H9 (cell line): ENCODE results near the gene FAF1. TPM values are rescaled to one million over a fixed set of nuclear protein-coding genes. Genes with fewer than 3 reads are reported as not detected.

ENCODE experiments used
- DNase-seq: peaks from one replicate; pipeline ENCODE4 v3.0.0-alpha.2; 2017
- H2AFZ ChIP-seq: one replicate; pipeline ENCODE4 v1.6.1; 2013; ENCODE audit warnings: mild to moderate bottlenecking, low read length, control low read depth, moderate library complexity
- H2AK5ac ChIP-seq: 2 replicates; pipeline ENCODE4 v1.6.1; 2013; ENCODE audit warnings: low read length, control low read depth, mixed read lengths; ENCODE audit not compliant: insufficient read length
- H2BK120ac ChIP-seq: one replicate; pipeline ENCODE4 v1.6.1; 2013; ENCODE audit warnings: low read depth, mild to moderate bottlenecking, low read length, control low read depth, inconsistent platforms; ENCODE audit not compliant: poor library complexity, severe bottlenecking
- H2BK12ac ChIP-seq: 2 replicates; pipeline ENCODE4 v1.6.1; 2013; ENCODE audit warnings: low read length, control low read depth, mixed read lengths, low read depth; ENCODE audit not compliant: insufficient read length
- H2BK15ac ChIP-seq: 2 replicates; pipeline ENCODE4 v1.6.1; 2013; ENCODE audit warnings: low read depth, low read length, control low read depth
- H2BK20ac ChIP-seq: one replicate; pipeline ENCODE4 v1.6.1; 2013; ENCODE audit warnings: low read depth, mild to moderate bottlenecking, low read length, control low read depth, inconsistent platforms; ENCODE audit not compliant: poor library complexity, severe bottlenecking
- H2BK5ac ChIP-seq: 2 replicates; pipeline ENCODE4 v1.6.1; 2013; ENCODE audit warnings: low read length, control low read depth, mixed read lengths; ENCODE audit not compliant: insufficient read length
- H3K14ac ChIP-seq: 2 replicates; pipeline ENCODE4 v1.6.1; 2013; ENCODE audit warnings: low read length, control low read depth; ENCODE audit not compliant: insufficient read depth
- H3K18ac ChIP-seq: 2 replicates; pipeline ENCODE4 v1.6.1; 2013; ENCODE audit warnings: low read depth, mild to moderate bottlenecking, mixed read lengths, low read length, control low read depth; ENCODE audit not compliant: insufficient read length
- H3K23ac ChIP-seq: 2 replicates; pipeline ENCODE4 v1.6.1; 2013; ENCODE audit warnings: low read length, control low read depth, mixed read lengths, low read depth; ENCODE audit not compliant: insufficient read length
- H3K23me2 ChIP-seq: 2 replicates; pipeline ENCODE4 v1.6.1; 2013; ENCODE audit warnings: low read depth, mild to moderate bottlenecking, mixed read lengths, low read length, control low read depth; ENCODE audit not compliant: insufficient read length, poor library complexity, severe bottlenecking
- H3K27ac ChIP-seq: 2 replicates; pipeline ENCODE4 v1.5.1; 2013; ENCODE audit warnings: low read length, control low read depth, mixed read lengths, low read depth; ENCODE audit not compliant: insufficient read length
- H3K27me3 ChIP-seq: 2 replicates; pipeline ENCODE4 v1.6.1; 2013; ENCODE audit warnings: low read length, control low read depth, inconsistent platforms; ENCODE audit not compliant: insufficient read depth
- H3K4ac ChIP-seq: 2 replicates; pipeline ENCODE4 v1.6.1; 2013; ENCODE audit warnings: low read depth, mild to moderate bottlenecking, control low read depth, inconsistent platforms, low read length, moderate library complexity
- H3K4me1 ChIP-seq: 2 replicates; pipeline ENCODE4 v1.6.1; 2013; ENCODE audit warnings: low read length, control low read depth, inconsistent platforms; ENCODE audit not compliant: insufficient read depth
- H3K4me2 ChIP-seq: 2 replicates; pipeline ENCODE4 v1.6.1; 2013; ENCODE audit warnings: low read length, control low read depth, mixed read lengths; ENCODE audit not compliant: insufficient read length, insufficient read depth
- H3K56ac ChIP-seq: 2 replicates; pipeline ENCODE4 v1.6.1; 2013; ENCODE audit warnings: low read depth, mild to moderate bottlenecking, mixed read lengths, low read length, control low read depth; ENCODE audit not compliant: insufficient read length
- H3K79me1 ChIP-seq: 2 replicates; pipeline ENCODE4 v1.6.1; 2013; ENCODE audit warnings: low read depth, mild to moderate bottlenecking, moderate library complexity, low read length, control low read depth, inconsistent platforms; ENCODE audit not compliant: insufficient read depth, poor library complexity, severe bottlenecking
- H3K79me2 ChIP-seq: 2 replicates; pipeline ENCODE4 v1.6.1; 2013; ENCODE audit warnings: low read length, control low read depth, inconsistent platforms; ENCODE audit not compliant: insufficient read depth
- H3K9ac ChIP-seq: 2 replicates; pipeline ENCODE4 v1.6.1; 2013; ENCODE audit warnings: low read length, control low read depth, mixed read lengths; ENCODE audit not compliant: insufficient read length; ENCODE audit errors: extremely low read depth
- H3K9me3 ChIP-seq: one replicate; pipeline ENCODE4 v1.6.1; 2013; ENCODE audit warnings: low read depth, low read length, inconsistent platforms; ENCODE audit not compliant: control insufficient read depth
- H3T11ph ChIP-seq: one replicate; pipeline ENCODE4 v1.6.1; 2013; ENCODE audit warnings: mild to moderate bottlenecking, low read length, control low read depth, inconsistent platforms
- H4K20me1 ChIP-seq: one replicate; pipeline ENCODE4 v1.6.1; 2013; ENCODE audit not compliant: control insufficient read depth, insufficient read length, insufficient read depth
- H4K5ac ChIP-seq: 2 replicates; pipeline ENCODE4 v1.6.1; 2013; ENCODE audit warnings: low read depth, mild to moderate bottlenecking, mixed read lengths, low read length, control low read depth; ENCODE audit not compliant: insufficient read length
- H4K8ac ChIP-seq: replicated peaks from 2 replicates; pipeline ENCODE4 v1.6.1; 2013; ENCODE audit warnings: low read length, control low read depth, mixed read lengths, low read depth; ENCODE audit not compliant: insufficient read length
- H4K91ac ChIP-seq: 2 replicates; pipeline ENCODE4 v1.6.1; 2013; ENCODE audit warnings: low read depth, mild to moderate bottlenecking, moderate library complexity, mixed read lengths, low read length, control low read depth; ENCODE audit not compliant: insufficient read length
- H3K27ac Mint-ChIP-seq, 3 experiments: 2 replicates in 2 of 3; 3 replicates in 1 of 3; pipeline ENCODE4 v1.8.0; 2020 to 2021; ENCODE audit warnings: mixed read lengths in 3 of 3, mild to moderate bottlenecking in 1 of 3, moderate library complexity in 1 of 3
- H3K27me3 Mint-ChIP-seq: 2 replicates; pipeline ENCODE4 v1.8.0; 2021; ENCODE audit warnings: low read depth, mild to moderate bottlenecking, moderate library complexity, mixed read lengths
- H3K36me3 Mint-ChIP-seq, 3 experiments: 2 replicates in 2 of 3; 3 replicates in 1 of 3; pipeline ENCODE4 v1.8.0; 2020 to 2021; ENCODE audit warnings: low read depth in 3 of 3, mixed read lengths in 3 of 3; ENCODE audit not compliant: insufficient read depth in 1 of 3
- H3K4me1 Mint-ChIP-seq, 2 experiments: 2 replicates each; pipeline ENCODE4 v1.8.0; 2020; ENCODE audit warnings: mixed read lengths in 2 of 2
- H3K4me3 Mint-ChIP-seq, 2 experiments: 2 replicates in 1 of 2; 3 replicates in 1 of 2; pipeline ENCODE4 v1.8.0; 2020 to 2021; ENCODE audit warnings: mild to moderate bottlenecking in 2 of 2, mixed read lengths in 2 of 2, moderate library complexity in 1 of 2
- H3K9me3 Mint-ChIP-seq, 2 experiments: 2 replicates in 1 of 2; 3 replicates in 1 of 2; pipeline ENCODE4 v1.8.0; 2020; ENCODE audit warnings: mild to moderate bottlenecking in 2 of 2, mixed read lengths in 2 of 2, moderate library complexity in 1 of 2
- CTCF ChIP-seq: fragments of 200-600 bp; sonication (generic); conservative IDR thresholded peaks from 3 replicates; pipeline ENCODE4 v1.8.0; 2021; ENCODE audit warnings: antibody characterized with exemption, mild to moderate bottlenecking
- WGBS: extraction: QIAGEN DNeasy Blood & Tissue Kit; methylation state at CpG from one replicate; pipeline ENCODE4 v1.1.7; 2013; ENCODE audit warnings: missing lambda C conversion rate, low lambda C conversion rate, mixed read lengths; ENCODE audit not compliant: insufficient read length; ENCODE audit errors: extremely low coverage; 5-methylcytosine and 5-hydroxymethylcytosine counted together
- total RNA-seq: library from RNA; stranded (reverse); gene quantifications from 2 replicates; pipeline ENCODE4 v1.2.1, GENCODE V29; 2021

FAF1 gene
- total RNA-seq, 1 experiment from 2014 or later: 60.8 TPM

GRCh38 chr1:50793521-50793920 lies 166.5 kb downstream of the FAF1 start:
- Histone ChIP-seq H3K27me3 (no peaks in the 10 kb centered on the region), H3K9me3 (no peaks in the 10 kb centered on the region), H3K79me1 (no peaks in the 10 kb centered on the region), H2AK5ac (no peak overlapping the region), H2BK12ac (no peak overlapping the region), H2BK20ac (no peak overlapping the region), H2AFZ (no peak overlapping the region), H2BK15ac (no peak overlapping the region), H3K27ac (no peak overlapping the region), H3K4me2 (no peak overlapping the region), H4K91ac (no peak overlapping the region), H3K4me1 (no peaks in the 10 kb centered on the region), H3K9ac (no peak overlapping the region), H3K23me2 (no peaks in the 10 kb centered on the region), H3K56ac (no peak overlapping the region), H4K5ac (no peak overlapping the region), H2BK5ac (no peak overlapping the region), H2BK120ac (no peak overlapping the region), H3K14ac (no peak overlapping the region), H3K4ac (no peak overlapping the region), H4K20me1 (no peaks in the 10 kb centered on the region), H3K18ac (no peak overlapping the region), H3T11ph (no peak overlapping the region), H4K8ac (no peak overlapping the region), H3K23ac (no peak overlapping the region), H3K79me2 (no peaks in the 10 kb centered on the region)
- 0 out of 7 replicates have a peak overlapping the region, but pooled peaks of 1 of the 3 experiments have one; percentile 32 for H3K27ac Mint-ChIP-seq
- H3K36me3 Mint-ChIP-seq: no peaks in the 10 kb centered on the region
- H3K9me3 Mint-ChIP-seq: no peaks in the 10 kb centered on the region
- WGBS: no CpG with 5 or more reads among the region's 6 CpGs
- peaks cover 21 to 25% of the 10 kb centered on the region in 2 experiments for H3K4me1 Mint-ChIP-seq
- TF ChIP-seq CTCF: no peak
- no peak for DNase-seq
- no peak overlapping the region for H3K4me3 Mint-ChIP-seq
- H3K27me3 Mint-ChIP-seq: no peaks in the 10 kb centered on the region
